Epithelial cell of esophagus (primary cell): Measurements from ENCODE around the gene FRK.
"Not testable (repeated sequence)": the region's sequence is repeated elsewhere in the genome, so short reads cannot be mapped to it uniquely, and the experiment has no call there.

ENCODE experiments used
- DNase-seq: peaks from one replicate; pipeline ENCODE4 v3.0.0; 2010; ENCODE audit warnings: low read depth
- H3K4me3 ChIP-seq: 2 replicates; pipeline ENCODE4 v1.5.1; 2011; ENCODE audit warnings: mild to moderate bottlenecking, low read length, control low read depth
- CTCF ChIP-seq: IDR thresholded peaks from 2 replicates; pipeline ENCODE4 v1.5.1; 2011; ENCODE audit warnings: low read depth, mild to moderate bottlenecking, low read length, control low read depth, inconsistent platforms; ENCODE audit not compliant: insufficient read depth; ENCODE audit errors: missing control alignments

The FRK gene

GRCh38 chr6:115894426-115894992, 166.2 kb downstream of the FRK start:
- H3K4me3 ChIP-seq, result no peak overlapping the region
- TF ChIP-seq CTCF, result no peak
- no peak for DNase-seq

- no peak for TF ChIP-seq CTCF
- H3K4me3 ChIP-seq, result no peak overlapping the region
- DNase-seq, result no peak
Observed at GRCh38 chr6:115891750-115892149, 168.9 kb downstream of the FRK start.

GRCh38 chr6:115891111-115891669, 169.5 kb downstream of the FRK start:
- TF ChIP-seq CTCF, result no peak
- DNase-seq, result peak; percentile 87
- H3K4me3 ChIP-seq, result no peak overlapping the region

- TF ChIP-seq CTCF, result no peak
- H3K4me3 ChIP-seq, result no peak overlapping the region
- DNase-seq, result peak; percentile 72
Observed at GRCh38 chr6:115890238-115890637, 170.5 kb downstream of the FRK start.

GRCh38 chr6:115888687-115889470, 171.8 kb downstream of the FRK start:
- H3K4me3 ChIP-seq, DNase-seq: not testable (repeated sequence)

- H3K4me3 ChIP-seq, result no peak overlapping the region
- TF ChIP-seq CTCF, result no peak
- no peak for DNase-seq
Observed at GRCh38 chr6:115887891-115888290, 172.8 kb downstream of the FRK start.

- no peak for DNase-seq
- no peak for TF ChIP-seq CTCF
- H3K4me3 ChIP-seq, result no peak overlapping the region
Observed at GRCh38 chr6:115885636-115886366, 174.9 kb downstream of the FRK start.
